ENCODE data around the gene CCDC70. TPM values are rescaled to one million over a fixed set of nuclear protein-coding genes. Genes with fewer than 3 reads are reported as not detected.

CCDC70 gene
- total and polyA plus RNA-seq, 2 of the 8 experiments (the other 6 are each of a cell fraction or from before 2014, with no cell fraction given), result not detected

DNA sequence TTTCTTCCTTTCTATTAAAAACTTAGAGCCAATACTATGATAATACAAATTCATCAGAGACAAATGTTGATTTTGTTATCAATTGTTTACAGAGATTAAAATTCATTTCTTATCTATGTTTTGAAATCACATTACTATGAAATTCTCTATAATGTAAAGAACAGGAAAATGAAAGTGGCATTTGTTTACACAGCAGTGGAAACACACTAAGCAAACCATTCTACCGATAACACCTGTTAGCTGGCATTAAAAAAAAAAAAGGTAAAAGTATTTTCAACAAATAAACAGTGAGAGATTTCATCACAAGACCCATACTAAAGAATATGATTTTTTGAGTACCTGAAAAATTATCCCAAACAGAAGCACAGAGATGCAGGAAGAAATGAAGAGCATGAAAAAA, 4.8 kb upstream of the CCDC70 start:
- Histone ChIP-seq H2BK12ac (ENCODE audit: low read depth, low read length) (no peak overlapping the region), H2BK15ac (ENCODE audit: low read length) (no peak overlapping the region), H3K23ac (ENCODE audit: insufficient read length) (no peak overlapping the region), H2AK5ac (ENCODE audit: low read depth, low read length) (no peak overlapping the region), H3K4ac (replicated peaks; ENCODE audit: insufficient read length, low read depth, low read length) (no peak overlapping the region), H3K4me1 (replicated peaks in 1 of 4; ENCODE audit: control insufficient read depth in 3 of 4, insufficient read depth in 4 of 4, low read length in 3 of 4) (no peaks in the 10 kb centered on the region), H3K27ac (ENCODE audit: low read depth, low read length) (no peak overlapping the region), H2BK5ac (ENCODE audit: low read depth, low read length) (no peak overlapping the region), H3K9ac (replicated peaks in 1 of 4; ENCODE audit: extremely low read depth in 1 of 4, low read depth in 3 of 4, low read length in 3 of 4) (no peak overlapping the region), H2BK120ac (replicated peaks; ENCODE audit: low read depth, low read length) (no peak overlapping the region), H3K9me3 (ENCODE audit: insufficient read depth in 2 of 2, low read depth in 1 of 2, low read length in 1 of 2) (no peaks in the 10 kb centered on the region), H4K5ac (ENCODE audit: insufficient read length, low read depth, low read length) (no peak overlapping the region), H3K14ac (ENCODE audit: insufficient read length) (no peak overlapping the region), H3K27me3 (replicated peaks in 1 of 4; ENCODE audit: control insufficient read depth in 3 of 4, extremely low read depth in 1 of 4, insufficient read depth in 3 of 4, low read length in 3 of 4) (no peaks in the 10 kb centered on the region), H4K20me1 (replicated peaks in 1 of 2; ENCODE audit: control insufficient read depth in 1 of 2, insufficient read depth in 2 of 2, low read length in 2 of 2) (no peaks in the 10 kb centered on the region), H3K4me2 (ENCODE audit: insufficient read depth in 1 of 2, low read depth in 2 of 2, low read length in 2 of 2) (no peak overlapping the region), H4K91ac (replicated peaks; ENCODE audit: insufficient read length, low read length) (no peak overlapping the region), H4K8ac (ENCODE audit: extremely low read depth, insufficient read depth, low read length) (no peak overlapping the region), H2BK20ac (ENCODE audit: low read length) (no peak overlapping the region), H3K23me2 (ENCODE audit: low read depth, low read length) (no peaks in the 10 kb centered on the region), H3K18ac (ENCODE audit: extremely low read depth, low read length) (no peak overlapping the region), H2AFZ (ENCODE audit: low read length) (no peak overlapping the region), H3K56ac (replicated peaks; ENCODE audit: insufficient read length, low read depth, low read length) (no peak overlapping the region), H3K36me3 (ENCODE audit: control insufficient read depth in 2 of 4, insufficient read depth in 4 of 4, low read length in 3 of 4) (no peaks in the 10 kb centered on the region), H3K4me3 (ENCODE audit: extremely low read depth in 1 of 4, insufficient read depth in 2 of 4, low read depth in 3 of 4, low read length in 4 of 4) (no peak overlapping the region), H3K79me2 (ENCODE audit: control insufficient read depth in 1 of 2, insufficient read depth in 2 of 2, low read length in 2 of 2) (no peaks in the 10 kb centered on the region), H3K79me1 (ENCODE audit: low read depth, low read length) (no peaks in the 10 kb centered on the region)
- ChIA-PET CTCF (ENCODE audit: partially characterized antibody) (interaction anchor here (0.7 to 1.2 kb wide), 2 partner anchors 250 to 1835 kb away, joined by 3 read pairs; no protein-coding TSS in a partner anchor), POLR2A (ENCODE audit: partially characterized antibody) (no interaction called here)
- no peak for TF ChIP-seq YY1 (IDR thresholded peaks at IDR 0.05; ENCODE audit: low read depth, low read length)
- no peak for TF ChIP-seq ATF2 (IDR thresholded peaks at IDR 0.05; ENCODE audit: low read length)
- TF ChIP-seq, protein P1, sequence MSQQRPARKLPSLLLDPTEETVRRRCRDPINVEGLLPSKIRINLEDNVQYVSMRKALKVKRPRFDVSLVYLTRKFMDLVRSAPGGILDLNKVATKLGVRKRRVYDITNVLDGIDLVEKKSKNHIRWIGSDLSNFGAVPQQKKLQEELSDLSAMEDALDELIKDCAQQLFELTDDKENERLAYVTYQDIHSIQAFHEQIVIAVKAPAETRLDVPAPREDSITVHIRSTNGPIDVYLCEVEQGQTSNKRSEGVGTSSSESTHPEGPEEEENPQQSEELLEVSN (IDR thresholded peaks at IDR 0.05), result no peak
- no peak for FAIRE-seq
- WGBS, 2 experiments (ENCODE audit: extremely low coverage in 1 of 2, insufficient coverage in 1 of 2, insufficient read length in 1 of 2, insufficient replicate concordance in 2 of 2, low coverage in 1 of 2, low lambda C conversion rate in 2 of 2, missing lambda C conversion rate in 1 of 2), result 75% methylated on average over 1 of the region's 1 CpG; no CpG with 5 or more reads in 1 of the 2 experiments
- DNase-seq (ENCODE audit: low read depth in 1 of 2, low spot score in 2 of 2), result no peak

Measured in H1 (cell line).